Myocyte (in vitro differentiated cells): ENCODE results near the gene TMED4. TPM values are rescaled to one million over a fixed set of nuclear protein-coding genes. Genes with fewer than 3 reads are reported as not detected.
"Not testable (repeated sequence)": the region's sequence is repeated elsewhere in the genome, so short reads cannot be mapped to it uniquely, and the experiment has no call there.

ENCODE experiments used
- DNase-seq: peaks from one replicate; pipeline ENCODE4 v3.0.0-alpha.2; 2012; ENCODE audit warnings: low read depth
- total RNA-seq: library from RNA; depleted of rRNA; stranded (reverse); fragments of >200 nt; gene quantifications from 2 replicates; pipeline ENCODE4 v1.2.3, GENCODE V29; 2014

Gene TMED4
- total RNA-seq, 1 donor from 2014 or later = 338 TPM

DNA sequence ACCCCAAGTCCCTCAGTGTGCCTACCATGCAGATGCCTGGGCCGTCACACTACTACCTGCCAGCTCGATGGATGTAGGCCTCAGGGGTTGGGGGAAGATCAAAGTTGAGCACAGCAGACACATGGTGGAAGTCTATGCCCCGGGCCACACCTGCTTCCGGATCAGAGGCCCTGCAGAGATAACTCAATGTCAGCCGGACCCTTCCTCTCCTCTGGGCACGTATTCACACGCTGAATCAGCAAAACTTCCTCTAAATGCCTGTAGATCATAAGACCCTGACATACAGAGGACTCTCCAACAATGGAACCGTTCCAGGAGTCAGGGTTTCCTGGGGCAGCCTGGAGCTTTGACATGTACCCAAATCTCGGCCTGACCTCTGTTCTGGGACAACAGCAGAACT, 12.1 kb downstream of the TMED4 start:
- no peak for DNase-seq

DNA sequence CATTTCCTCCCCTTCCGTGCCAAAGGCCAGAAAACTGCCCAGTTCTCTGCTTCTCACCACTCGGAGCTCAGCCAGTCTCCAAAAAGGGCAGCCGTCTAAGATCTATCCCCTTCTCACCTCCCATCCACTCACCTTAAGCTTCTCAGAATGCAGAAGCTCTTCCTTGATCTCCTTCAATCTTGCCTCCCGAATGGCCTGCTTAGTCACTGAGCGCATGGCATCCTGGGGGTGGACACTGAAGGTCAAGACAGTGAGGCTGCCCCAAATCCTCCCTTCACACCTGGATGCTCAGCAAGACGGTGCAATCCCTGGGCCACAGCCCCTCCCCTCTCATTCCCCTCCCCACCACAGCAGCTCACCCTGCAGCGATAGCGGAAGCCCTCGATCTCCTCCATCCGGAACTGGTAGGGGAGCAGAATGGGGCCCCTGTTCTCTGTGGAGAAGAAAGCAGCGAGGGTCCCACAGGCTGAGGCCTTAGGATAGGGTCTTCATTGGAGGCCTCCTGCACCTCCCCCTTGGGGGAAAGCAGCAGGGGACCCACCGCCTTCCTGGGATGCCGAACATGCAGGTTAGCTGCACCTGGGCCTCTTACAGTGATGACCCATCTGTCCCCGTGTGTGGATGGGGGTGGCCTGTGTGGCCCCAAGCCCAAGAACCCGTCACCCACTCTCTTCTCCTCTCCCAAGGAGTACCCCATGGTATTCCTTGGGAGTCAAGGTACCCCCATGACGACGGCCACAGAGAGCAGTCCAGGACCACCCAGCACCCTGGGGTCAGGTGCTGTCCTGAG, 13.1 kb downstream of the TMED4 start:
- no peak for DNase-seq

DNA sequence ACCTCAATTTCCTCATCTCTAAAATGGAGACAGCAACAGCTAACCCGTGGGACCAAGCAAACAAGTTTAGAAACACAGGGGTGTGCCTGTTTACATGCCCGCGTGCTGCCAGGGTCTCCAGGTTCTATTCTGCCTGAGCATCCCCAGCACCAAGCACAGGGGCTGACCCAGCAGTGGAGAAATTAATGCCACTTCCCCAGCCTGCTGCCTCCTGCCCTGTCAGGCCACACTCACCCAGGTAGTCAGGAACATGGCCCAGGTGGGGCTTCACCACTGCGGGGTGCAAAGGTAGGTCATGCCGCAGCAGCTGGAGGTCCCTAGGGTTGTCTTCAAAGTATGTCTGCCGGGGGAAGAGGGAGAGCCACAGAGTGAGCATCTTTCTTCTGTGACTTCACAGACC, 14.1 kb downstream of the TMED4 start:
- DNase-seq = no peak

DNA sequence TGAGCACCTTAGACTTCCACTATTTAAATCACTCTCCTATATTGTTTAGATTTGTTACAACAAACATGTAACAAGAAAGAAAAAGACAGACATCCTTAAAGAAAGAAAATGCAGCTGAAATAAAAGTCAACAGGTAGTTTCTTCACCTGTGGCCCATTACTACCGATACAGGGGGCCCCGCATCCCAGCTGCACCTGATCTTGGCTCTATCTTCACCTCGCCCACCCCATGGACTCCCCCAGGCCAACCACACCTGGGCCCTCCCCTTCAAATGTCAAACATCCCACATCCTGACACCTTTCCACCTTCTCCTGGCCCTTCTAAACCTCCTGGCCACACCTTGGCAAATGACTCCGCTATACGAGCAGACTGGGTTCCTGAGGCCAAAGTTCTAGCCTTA, 15.4 kb downstream of the TMED4 start:
- no peak for DNase-seq

DNA sequence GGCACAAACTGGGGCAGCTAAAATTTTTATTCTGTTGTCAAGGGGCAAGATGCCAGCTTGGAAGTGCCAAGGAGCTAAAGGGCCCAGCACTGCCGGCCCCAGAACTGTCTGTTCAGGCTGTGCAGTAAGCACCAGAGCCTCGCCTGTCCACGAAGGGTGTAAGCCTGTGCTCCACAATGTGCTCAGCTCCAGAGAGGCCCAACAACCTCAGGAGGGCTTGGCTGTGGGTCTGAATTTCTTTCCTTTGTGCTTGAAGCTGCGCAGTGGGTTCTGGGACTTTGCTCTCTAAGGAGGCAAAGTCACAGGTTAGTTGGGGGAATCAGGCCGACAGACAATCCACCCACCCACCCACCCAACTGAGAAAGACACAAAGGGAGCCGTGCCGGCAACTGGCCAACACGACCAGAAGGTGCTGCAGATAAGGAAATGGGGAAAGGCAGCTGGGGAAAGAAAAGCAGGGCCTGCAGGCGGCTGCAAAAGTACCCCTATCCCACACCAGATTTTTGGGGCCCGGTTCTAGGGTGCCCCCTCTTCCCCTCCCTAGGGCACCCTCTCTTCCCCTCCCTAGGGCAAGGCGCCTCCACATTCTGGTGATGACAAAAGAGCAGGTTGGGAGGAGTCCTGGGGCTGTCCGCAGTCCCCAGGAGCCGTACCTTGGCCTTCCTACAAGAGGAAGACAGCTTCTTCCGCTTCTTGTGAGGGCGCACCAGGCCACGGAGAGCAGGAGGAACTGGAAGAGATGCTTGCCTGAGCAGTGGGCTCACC, 16.1 kb downstream of the TMED4 start:
- DNase-seq = no peak

DNA sequence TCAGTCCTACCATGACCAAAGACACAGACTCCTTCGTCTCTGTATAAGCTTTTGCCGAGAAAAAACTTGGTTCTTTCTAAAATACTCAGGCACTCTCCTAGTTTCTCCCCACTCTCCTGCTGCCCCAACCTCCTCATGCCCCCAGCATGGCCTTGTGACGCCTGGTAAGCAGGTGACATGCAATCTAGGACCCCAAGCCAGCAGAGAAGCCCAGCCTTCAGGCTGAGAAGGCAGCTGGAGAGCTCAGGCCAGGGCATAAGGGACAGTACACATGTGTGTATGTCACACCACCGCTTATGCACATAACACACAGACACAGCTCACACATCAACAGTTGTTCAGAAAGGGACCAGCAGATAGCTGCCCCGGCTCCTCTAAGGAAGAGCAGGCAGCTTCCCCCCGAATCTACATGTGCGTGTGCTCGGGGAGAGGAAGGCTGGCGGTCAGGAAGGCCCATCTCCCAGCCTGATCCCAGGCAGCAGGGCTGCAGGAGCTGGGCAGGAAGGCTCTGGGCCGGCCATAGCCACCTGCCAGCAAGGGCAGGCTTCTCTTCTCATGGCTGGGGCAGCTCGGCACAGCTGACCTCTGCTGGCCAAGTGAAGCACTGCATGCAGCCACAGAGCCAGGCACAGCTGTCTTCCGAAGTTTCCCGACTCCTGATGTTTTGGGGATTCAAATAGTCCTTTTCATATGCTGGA, 16.8 kb downstream of the TMED4 start:
- DNase-seq = peak; percentile 81

DNA sequence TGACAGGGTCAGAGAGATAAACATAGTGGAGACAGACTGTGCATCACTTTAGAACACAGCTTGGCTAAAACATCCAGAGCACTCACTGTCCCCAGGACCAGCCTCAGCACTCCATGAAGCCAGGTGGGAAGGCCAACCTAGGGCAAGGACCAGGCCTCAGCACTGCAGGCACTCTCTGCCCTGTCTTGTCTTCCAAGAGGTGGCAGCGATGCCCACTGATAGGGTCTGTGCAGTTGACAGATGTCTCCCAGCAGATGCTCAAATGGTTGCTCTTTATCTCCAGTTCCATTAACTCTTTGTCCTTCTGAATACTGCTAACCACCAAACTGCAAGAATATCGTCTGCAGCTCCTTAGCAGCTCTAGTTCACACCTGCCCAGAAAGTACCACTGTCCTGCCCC, 17.4 kb downstream of the TMED4 start:
- DNase-seq = no peak

DNA sequence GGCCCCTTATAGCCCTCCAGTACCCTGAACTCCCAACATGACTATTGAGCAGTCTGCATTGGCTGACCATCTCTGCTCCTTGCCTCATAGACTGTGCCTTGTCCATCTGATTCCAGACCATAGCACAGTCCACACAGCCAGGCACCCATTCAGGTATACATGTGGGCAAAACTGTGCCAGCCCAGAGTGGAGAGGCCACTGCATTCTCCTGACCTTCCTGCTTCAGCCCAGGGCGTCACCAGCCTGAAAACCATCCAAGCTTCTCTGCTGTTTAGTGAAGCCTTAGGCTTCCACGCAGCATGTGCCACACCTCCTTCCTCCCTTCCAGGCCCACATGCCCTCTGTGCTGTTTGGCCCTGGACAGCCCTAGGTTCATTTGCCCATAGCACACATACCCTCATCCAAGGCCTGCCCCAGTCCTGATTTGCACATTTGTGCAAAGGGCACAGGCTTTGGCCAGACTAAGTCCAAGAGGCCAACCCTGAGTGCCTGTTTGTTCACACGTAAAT, 18.8 kb downstream of the TMED4 start:
- DNase-seq = no peak

DNA sequence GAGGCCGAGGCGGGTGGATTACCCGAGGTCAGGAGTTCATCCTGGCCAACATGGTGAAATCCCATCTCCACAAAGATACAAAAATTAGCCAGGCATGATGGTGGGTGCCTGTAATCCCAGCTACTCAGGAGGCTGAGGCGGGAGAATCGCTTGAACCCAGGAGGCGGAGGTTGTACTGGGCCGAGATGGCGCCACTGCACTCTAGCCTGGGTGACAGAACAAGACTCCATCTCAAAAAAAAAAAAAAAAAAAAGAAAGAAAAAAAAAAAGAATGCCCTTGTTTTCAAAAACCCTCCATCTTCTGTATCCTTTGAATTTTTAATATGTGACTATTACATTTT, 19.4 kb downstream of the TMED4 start:
- DNase-seq = not testable (repeated sequence)

DNA sequence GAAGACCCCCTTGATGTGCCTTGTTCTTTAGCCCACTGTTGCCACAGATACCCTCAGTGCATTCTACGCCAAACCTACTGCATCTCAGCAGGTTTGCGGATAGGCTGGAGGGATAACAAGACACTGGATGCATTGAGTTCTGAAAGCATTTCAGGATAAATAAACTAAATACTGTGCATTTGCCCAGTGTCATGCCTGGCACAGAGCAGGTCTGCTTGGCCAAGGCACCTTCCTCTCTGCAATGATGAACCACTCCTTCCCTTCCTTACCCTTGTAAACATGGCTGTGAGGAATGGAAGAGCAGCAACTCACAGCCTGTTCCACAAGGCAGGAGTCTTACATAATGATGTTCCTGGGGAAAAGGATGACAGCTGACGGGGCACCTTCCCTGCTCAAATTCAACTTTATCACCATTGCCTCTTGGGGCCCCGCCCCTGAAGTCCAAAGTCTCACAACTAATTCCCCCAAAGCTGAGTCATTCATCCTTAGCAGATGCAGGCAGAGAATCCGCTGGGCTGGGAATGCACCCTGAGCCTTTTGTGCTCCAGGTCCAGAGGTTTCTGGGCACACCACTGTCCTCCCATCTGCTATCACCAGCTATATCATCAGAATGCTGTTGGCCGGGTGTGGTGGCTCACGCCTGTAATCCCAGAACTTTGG, 19.9 kb downstream of the TMED4 start:
- DNase-seq = peak; percentile 79

DNA sequence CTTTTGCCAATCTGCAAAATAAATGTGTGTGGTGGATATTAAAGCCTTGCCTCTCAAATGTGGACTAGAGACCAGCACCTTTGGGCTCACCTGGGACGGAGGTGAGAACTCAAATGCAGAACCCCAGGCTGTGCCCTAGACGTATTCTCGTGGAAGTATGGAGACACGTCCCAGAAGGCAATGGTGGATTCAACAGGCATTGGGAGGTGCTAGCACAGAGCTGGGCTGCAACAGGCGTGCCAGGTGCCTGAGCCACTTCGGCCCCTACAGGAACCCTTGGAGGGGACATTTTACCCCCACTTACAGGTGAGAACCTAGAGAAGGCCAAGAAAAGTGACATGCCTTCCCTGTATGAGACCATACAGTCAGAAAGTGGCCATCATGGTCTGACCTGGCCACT, 20.6 kb downstream of the TMED4 start:
- DNase-seq = no peak

DNA sequence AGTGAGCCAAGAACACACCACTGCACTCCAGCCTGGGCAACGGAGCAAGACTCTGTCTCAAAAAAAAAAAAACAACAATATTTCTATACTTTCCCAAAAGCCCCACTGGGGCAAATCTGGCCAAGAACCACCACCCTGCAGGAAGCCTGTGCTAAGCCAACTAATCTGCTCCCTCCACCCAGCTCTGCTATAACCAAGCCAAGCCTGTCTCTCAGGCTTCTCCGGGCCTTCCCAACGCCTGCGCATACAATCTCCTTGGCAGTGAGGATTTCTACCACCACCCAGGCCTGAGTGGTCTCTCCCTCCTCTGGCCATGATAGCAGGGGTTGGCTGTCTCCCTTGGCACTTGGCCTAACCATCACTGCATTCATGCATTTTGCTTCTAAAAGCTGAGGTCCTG, 22.5 kb downstream of the TMED4 start:
- no peak for DNase-seq

DNA sequence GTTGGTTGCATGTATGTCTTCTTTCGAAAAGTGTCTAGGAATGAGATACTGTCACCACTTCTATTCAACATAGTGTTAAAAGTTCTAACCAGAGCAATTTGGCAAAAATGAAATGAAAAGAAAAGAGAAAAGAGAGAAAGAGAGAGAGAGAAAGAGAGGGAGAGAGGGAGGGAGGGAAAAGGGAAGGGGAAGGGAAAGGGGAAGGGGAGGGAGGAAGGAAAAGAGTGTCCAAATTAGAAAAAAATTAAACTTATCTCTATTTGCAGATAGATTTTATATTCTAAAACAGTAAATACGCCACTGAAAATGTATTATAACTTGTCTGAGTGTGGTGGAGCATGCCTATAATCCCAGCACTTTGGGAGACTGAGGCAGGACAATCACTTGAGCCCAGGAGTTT, 24.5 kb downstream of the TMED4 start:
- DNase-seq = no peak

DNA sequence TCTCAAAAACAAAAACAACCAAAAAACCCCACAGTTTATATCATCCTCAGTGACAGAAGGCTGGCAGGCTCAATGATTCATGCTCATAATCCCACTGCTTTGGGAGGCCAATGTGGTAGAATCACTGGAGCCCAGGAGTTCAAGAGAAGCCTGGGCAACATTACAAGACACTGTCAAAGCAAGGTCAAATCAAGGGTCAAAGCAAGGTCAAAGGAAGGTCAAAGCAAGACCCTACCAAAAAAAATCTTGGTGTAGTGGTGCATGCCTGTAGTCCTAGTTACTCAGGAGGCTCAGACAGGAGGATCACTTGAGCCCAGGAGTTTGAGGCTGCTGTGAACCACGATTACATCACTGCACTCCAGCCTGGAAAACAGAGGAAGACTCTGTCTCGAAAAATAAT, 26.7 kb downstream of the TMED4 start:
- DNase-seq = no peak

DNA sequence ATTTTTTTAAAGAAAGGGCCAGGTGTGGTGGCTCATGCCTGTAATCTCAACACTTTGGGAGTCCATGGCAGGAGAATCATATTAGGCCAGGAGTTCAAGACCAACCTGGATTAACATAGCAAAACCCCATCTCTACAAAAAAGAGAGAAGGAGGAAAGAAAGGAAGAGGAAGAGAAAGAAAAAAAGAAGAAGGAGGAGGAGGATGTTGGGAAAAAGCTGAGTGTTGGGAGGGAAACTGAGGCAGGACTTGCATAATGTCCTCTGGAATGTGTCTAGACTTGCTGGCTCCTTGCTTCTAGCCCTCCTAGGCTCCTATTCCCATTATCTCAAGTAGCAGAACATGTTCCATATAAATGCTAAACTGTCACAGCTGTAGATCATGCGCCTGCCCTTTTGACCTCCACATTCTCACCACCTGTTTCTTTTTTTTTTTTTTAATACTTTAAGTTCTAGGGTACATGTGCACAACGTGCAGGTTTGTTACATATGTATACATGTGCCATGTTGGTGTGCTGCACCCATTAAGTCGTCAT, 29.5 kb downstream of the TMED4 start:
- DNase-seq = not testable (repeated sequence)

DNA sequence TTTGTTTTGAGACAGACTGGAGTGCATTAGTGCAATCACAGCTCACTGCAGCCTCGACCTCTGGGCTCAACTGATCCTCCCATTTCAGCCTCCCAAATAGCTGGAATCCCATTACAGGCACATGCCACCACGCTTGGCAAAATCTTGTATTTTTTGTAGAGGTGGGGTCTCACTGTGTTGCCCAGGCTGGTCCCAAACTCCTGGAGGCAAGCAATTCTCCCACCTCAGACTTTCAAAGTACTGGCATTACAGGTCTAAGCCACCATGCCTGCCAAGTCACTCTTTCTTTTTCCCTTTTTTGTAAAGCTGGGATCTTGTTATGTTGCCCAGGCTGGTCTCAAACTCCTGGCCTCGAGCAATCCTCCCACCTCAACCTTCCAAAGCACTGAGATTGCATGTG, 32.6 kb downstream of the TMED4 start:
- DNase-seq = no peak

DNA sequence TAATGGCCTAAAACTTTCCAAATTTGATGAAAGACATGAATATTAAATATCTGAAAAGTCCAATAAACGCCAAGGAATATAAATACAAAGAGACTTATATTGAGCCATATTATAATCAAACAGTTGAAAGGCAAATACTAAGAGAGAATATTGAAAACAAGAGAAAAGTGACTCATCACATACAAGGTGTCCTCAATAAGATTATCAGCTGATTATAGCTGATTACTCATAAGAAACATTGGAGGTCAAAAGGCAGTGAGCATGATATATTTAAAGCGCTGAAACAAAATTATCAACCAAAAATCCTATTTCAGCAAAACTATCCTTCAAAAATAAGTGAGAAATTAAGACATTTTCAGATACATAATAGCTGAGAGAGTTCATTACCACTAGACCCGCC, 33.1 kb downstream of the TMED4 start:
- no peak for DNase-seq

DNA sequence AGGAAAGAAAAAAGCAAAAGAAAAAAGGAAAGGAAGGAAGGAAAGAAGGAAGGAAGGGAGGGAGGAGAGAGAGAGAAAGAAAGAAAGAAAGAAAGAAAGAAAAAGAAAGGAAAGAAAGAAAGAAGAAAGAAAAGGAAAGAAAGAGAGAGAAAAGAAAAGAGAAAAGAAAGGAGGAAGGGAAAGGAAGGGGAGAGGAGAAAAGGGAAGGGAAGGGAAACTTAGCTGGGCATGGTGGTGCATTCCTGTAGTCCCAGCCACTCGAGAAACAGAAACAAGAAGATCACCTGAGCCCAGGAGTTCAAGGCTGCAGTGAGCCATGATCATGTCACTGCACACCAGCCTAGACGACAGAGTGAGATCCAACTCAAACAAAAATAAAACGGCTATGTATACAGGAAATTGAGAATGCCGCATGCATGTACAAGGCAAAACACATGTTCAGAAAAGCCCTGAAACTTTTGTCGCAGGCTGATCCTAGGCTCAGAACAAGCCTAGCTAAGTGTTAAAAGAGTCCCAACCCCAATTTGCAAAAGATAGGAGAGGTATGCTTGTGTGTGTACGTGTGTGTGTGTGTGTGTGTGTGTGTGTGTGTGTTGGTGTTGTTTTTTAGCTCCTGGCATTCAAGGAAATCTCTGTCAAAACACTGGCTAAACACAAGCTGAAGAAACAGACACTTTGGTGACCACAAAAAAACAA, 34.3 kb downstream of the TMED4 start:
- peak; percentile 15 for DNase-seq

DNA sequence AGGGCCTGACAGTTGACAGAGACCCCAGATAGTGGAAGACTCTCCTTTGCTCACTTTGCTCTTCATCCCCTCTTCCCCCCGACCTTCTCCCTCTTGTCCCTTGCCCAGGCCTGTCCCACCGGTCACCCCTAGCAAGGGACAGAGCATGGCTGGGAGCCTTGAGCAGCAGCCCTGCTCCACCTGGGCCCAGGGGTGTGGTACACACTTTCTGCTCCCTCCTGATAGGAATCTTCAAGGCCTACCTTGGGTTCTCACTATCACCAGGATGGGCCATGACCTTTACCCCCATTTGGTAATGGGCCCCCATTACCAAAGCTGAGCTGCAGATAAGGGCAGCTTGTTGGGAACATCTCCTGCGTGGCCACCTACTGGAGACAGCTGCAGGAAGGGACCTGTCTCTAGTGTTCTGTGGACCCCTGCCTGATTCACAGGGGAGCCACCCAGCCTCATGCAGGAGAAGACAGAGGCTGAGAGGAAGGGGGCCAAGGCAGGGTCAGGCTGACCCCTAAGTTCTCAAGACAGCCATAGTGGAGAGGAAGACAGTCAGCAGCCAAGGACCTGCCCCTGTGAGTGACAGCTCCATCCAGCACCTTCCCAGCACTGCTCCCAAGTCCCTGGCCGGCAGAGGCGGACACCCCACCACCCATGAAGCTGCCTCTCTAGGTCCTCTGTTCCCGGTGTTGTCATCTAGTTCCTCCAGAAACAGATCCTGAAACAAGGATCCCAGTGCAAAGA, 40.0 kb downstream of the TMED4 start:
- DNase-seq = no peak
